Natural killer cell treated with Interleukin-12 subunit alpha and Interleukin-12 subunit beta and Interleukin-15 and Interleukin-18, amount 100 ng/mL, for 72 hours (primary cell): Measurements from ENCODE around the gene NUDT13. TPM values are rescaled to one million over a fixed set of nuclear protein-coding genes. Genes with fewer than 3 reads are reported as not detected.
"Not testable (repeated sequence)": the region's sequence is repeated elsewhere in the genome, so short reads cannot be mapped to it uniquely, and the experiment has no call there.

ENCODE experiments used
- ATAC-seq, 2 donors: fragments of 150-1000 bp; cut with Tn5 transposase in 1 of 2; sonication (Bioruptor Pico), chemical (Tn5 transposase) in 1 of 2; 2 replicates each; pipeline ENCODE4 v1.10.0; 2021
- DNase-seq: peaks from one replicate; pipeline ENCODE4 v3.0.0; 2022; ENCODE audit warnings: low spot score
- H3K27ac Mint-ChIP-seq, 2 donors: 1 replicate in 1 of 2; 2 replicates in 1 of 2; pipeline ENCODE4 v1.8.0; 2022; ENCODE audit warnings: mixed read lengths in 2 of 2, mild to moderate bottlenecking in 1 of 2, moderate library complexity in 1 of 2
- H3K27me3 Mint-ChIP-seq, 2 donors: 1 replicate in 1 of 2; 2 replicates in 1 of 2; pipeline ENCODE4 v1.8.0; 2022; ENCODE audit warnings: mixed read lengths in 2 of 2
- H3K36me3 Mint-ChIP-seq: one replicate; pipeline ENCODE4 v1.8.0; 2022; ENCODE audit warnings: mixed read lengths
- H3K4me1 Mint-ChIP-seq, 2 donors: 1 replicate in 1 of 2; 2 replicates in 1 of 2; pipeline ENCODE4 v1.8.0; 2022; ENCODE audit warnings: low read depth in 2 of 2, mixed read lengths in 2 of 2, mild to moderate bottlenecking in 1 of 2
- H3K4me3 Mint-ChIP-seq: one replicate; pipeline ENCODE4 v1.8.0; 2022; ENCODE audit warnings: mixed read lengths
- H3K9me3 Mint-ChIP-seq: 2 replicates; pipeline ENCODE4 v1.8.0; 2022; ENCODE audit warnings: mixed read lengths
- total RNA-seq, 2 donors: library from RNA; stranded (reverse); gene quantifications; one replicate each; pipeline ENCODE4 v1.2.3, GENCODE V29; 2022

Gene NUDT13
- total RNA-seq, 2 donors from 2014 or later, result 1.1 to 1.3 TPM

DNA sequence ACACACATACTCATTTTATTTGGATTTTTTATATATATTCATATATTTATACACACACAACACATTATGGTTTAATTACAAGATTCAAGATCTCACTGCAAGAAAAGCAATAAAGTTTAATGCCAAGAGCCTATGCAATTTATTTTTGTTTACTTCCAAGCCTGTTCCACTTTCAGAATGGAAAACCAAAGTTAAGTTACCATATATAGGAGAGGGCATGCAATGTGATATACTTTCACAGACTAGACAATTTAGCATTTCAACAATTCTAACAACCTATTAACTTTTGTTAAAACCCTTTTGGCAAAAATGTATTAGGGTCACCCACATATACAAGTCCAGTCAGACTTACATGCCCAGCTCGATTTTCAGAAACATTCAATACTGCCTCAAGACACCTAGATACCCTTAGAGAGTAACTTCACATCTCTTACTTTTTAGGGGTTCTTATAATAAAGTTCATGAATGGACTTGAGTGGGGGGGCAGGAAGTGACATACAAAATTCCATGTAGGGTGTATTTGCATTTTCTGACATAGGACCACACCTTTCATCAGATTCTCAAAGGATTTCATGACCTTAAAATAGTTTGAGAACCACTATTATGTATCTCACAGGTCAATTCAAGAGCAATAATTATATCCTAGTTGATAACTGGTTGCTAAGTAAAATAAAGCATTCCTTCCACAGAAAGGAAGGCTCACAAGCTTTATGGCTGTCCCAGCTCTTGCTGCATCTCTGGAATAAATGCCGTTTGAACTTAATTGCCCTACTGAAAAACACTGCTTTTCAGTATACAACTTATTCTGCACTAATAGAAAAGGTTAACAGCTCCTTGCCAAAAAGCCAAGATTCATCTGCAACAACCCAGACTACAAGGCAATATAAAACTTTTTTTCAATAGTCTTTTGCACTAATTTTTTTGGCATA is 16.1 kb upstream of the NUDT13 start:
- Mint-ChIP-seq H3K36me3 (no peaks in the 10 kb centered on the region), H3K4me1 (peaks cover 15 to 30% of the 10 kb centered on the region in 2 donors), H3K27me3 (no peaks in the 10 kb centered on the region), H3K27ac (peak overlapping the region in 1 of 2 donors; percentile 84), H3K9me3 (no peaks in the 10 kb centered on the region), H3K4me3 (peak overlapping the region; percentile 94)
- no peak for DNase-seq
- no peak for ATAC-seq

- peaks cover 15 to 30% of the 10 kb centered on the region in 2 donors for H3K4me1 Mint-ChIP-seq
- H3K9me3 Mint-ChIP-seq, result no peaks in the 10 kb centered on the region
- ATAC-seq (no peak), DNase-seq (no peak)
- H3K36me3 Mint-ChIP-seq, result no peaks in the 10 kb centered on the region
- H3K27me3 Mint-ChIP-seq, result no peaks in the 10 kb centered on the region
- H3K27ac Mint-ChIP-seq, result peak overlapping the region; percentile 84 to 97
- H3K4me3 Mint-ChIP-seq, result peak overlapping the region; percentile 94
These were observed 15.2 kb upstream of the NUDT13 start for GRCh38 chr10:73094986-73095480.

- ATAC-seq (no peak), DNase-seq (peak; percentile 66)
- no peaks in the 10 kb centered on the region for H3K36me3 Mint-ChIP-seq
- peaks cover 15 to 30% of the 10 kb centered on the region in 2 donors for H3K4me1 Mint-ChIP-seq
- H3K4me3 Mint-ChIP-seq, result peak overlapping the region; percentile 94
- no peaks in the 10 kb centered on the region for H3K27me3 Mint-ChIP-seq
- H3K9me3 Mint-ChIP-seq, result no peaks in the 10 kb centered on the region
- H3K27ac Mint-ChIP-seq, result peak overlapping the region; percentile 84 to 97
These were observed 14.7 kb upstream of the NUDT13 start for GRCh38 chr10:73095481-73096021.

GRCh38 chr10:73096041-73096448 is 14.2 kb upstream of the NUDT13 start:
- Mint-ChIP-seq H3K27me3 (no peaks in the 10 kb centered on the region), H3K9me3 (no peaks in the 10 kb centered on the region), H3K4me3 (peak overlapping the region; percentile 94)

GRCh38 chr10:73096449-73097304 is 13.6 kb upstream of the NUDT13 start, which contains the start of gene P4HA1:
Gene P4HA1 (minus strand): TSS chr10:73096866. CDS start chr10:73074883, 21,983 bp downstream.
- Mint-ChIP-seq H3K27ac (peak within 1 kb of the TSS; percentile 84 to 97), H3K27me3 (no peaks in the 10 kb centered on the region), H3K9me3 (no peaks in the 10 kb centered on the region), H3K4me3 (peak within 1 kb of the TSS; percentile 94), H3K36me3 (no peaks in the 10 kb centered on the region), H3K4me1 (peaks cover 15 to 30% of the 10 kb centered on the region in 2 donors)
- peak; percentile 100 for DNase-seq
- ATAC-seq, result peak; percentile 95 to 97

More at GRCh38 chr10:73096041-73096448, 14.2 kb upstream of the NUDT13 start:
- DNase-seq (peak; percentile 87), ATAC-seq (peak; percentile 63 to 64)
- H3K27ac Mint-ChIP-seq, result peak overlapping the region; percentile 84 to 97
- no peaks in the 10 kb centered on the region for H3K36me3 Mint-ChIP-seq
- peaks cover 15 to 30% of the 10 kb centered on the region in 2 donors for H3K4me1 Mint-ChIP-seq

GRCh38 chr10:73097305-73097670 is 13.0 kb upstream of the NUDT13 start:
- Mint-ChIP-seq H3K4me3 (peak overlapping the region; percentile 94), H3K4me1 (peaks cover 10 to 30% of the 10 kb centered on the region in 2 donors), H3K9me3 (no peaks in the 10 kb centered on the region), H3K27ac (peak overlapping the region; percentile 84 to 97), H3K27me3 (no peaks in the 10 kb centered on the region), H3K36me3 (no peaks in the 10 kb centered on the region)
- DNase-seq (no peak), ATAC-seq (no peak)

GRCh38 chr10:73099141-73099540 is 11.1 kb upstream of the NUDT13 start:
- no peak overlapping the region for H3K27ac Mint-ChIP-seq
- no peaks in the 10 kb centered on the region for H3K27me3 Mint-ChIP-seq
- no peaks in the 10 kb centered on the region for H3K9me3 Mint-ChIP-seq
- DNase-seq (no peak), ATAC-seq (no peak)
- peaks cover 10 to 26% of the 10 kb centered on the region in 2 donors for H3K4me1 Mint-ChIP-seq
- H3K4me3 Mint-ChIP-seq, result no peak overlapping the region
- no peaks in the 10 kb centered on the region for H3K36me3 Mint-ChIP-seq

- no peak for DNase-seq
- H3K4me3 Mint-ChIP-seq, result no peak overlapping the region
- no peak for ATAC-seq
- H3K9me3 Mint-ChIP-seq, result no peaks in the 10 kb centered on the region
- no peak overlapping the region for H3K27ac Mint-ChIP-seq
- no peaks in the 10 kb centered on the region for H3K27me3 Mint-ChIP-seq
- H3K36me3 Mint-ChIP-seq, result peaks cover 10% of the 10 kb centered on the region
- H3K4me1 Mint-ChIP-seq, result peaks cover 5 to 6% of the 10 kb centered on the region in 2 donors
These were observed 4.0 kb upstream of the NUDT13 start for GRCh38 chr10:73106301-73106700.

DNA sequence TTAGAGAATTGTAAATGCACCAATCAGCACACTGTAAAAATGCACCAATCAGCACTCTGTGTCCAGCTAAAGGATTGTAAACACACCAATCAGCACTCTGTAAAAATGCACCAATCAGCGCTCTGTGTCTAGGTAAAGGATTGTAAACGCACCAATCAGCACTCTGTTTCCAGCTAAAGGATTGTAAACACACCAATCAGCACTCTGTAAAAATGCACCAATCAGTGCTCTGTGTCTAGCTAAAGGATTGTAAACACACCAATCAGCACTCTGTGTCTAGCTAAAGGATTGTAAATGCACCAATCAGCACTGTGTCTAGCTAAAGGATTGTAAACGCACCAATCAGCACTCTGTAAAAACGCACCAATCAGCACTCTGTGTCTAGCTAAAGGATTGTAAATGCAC is 1.0 kb upstream of the NUDT13 start:
- not testable (repeated sequence) for H3K4me3 Mint-ChIP-seq, H3K27ac Mint-ChIP-seq, DNase-seq, H3K9me3 Mint-ChIP-seq, H3K4me1 Mint-ChIP-seq, H3K27me3 Mint-ChIP-seq, ATAC-seq
- H3K36me3 Mint-ChIP-seq, result peaks cover 10% of the 10 kb centered on the region

- H3K27ac Mint-ChIP-seq, H3K4me1 Mint-ChIP-seq, H3K4me3 Mint-ChIP-seq, H3K9me3 Mint-ChIP-seq, ATAC-seq, H3K27me3 Mint-ChIP-seq, DNase-seq: not testable (repeated sequence)
- peaks cover 10% of the 10 kb centered on the region for H3K36me3 Mint-ChIP-seq
These were observed 1.8 kb downstream of the NUDT13 start for GRCh38 chr10:73112032-73112431.

GRCh38 chr10:73113551-73113950 is 3.3 kb downstream of the NUDT13 start:
- Mint-ChIP-seq H3K9me3 (no peaks in the 10 kb centered on the region), H3K27ac (no peak overlapping the region), H3K27me3 (no peaks in the 10 kb centered on the region), H3K4me3 (no peak overlapping the region), H3K4me1 (peaks cover 6% of the 10 kb centered on the region in 2 donors), H3K36me3 (peaks cover 10% of the 10 kb centered on the region)
- no peak for ATAC-seq
- DNase-seq, result no peak

- H3K27me3 Mint-ChIP-seq, result no peaks in the 10 kb centered on the region
- H3K4me1 Mint-ChIP-seq, result peaks cover 0 to 2% of the 10 kb centered on the region in 2 donors
- no peak for ATAC-seq
- H3K27ac Mint-ChIP-seq, result no peak overlapping the region
- no peak overlapping the region for H3K4me3 Mint-ChIP-seq
- DNase-seq, result no peak
- no peaks in the 10 kb centered on the region for H3K9me3 Mint-ChIP-seq
- no peaks in the 10 kb centered on the region for H3K36me3 Mint-ChIP-seq
These were observed 5.8 kb downstream of the NUDT13 start for GRCh38 chr10:73116017-73116416.

DNA sequence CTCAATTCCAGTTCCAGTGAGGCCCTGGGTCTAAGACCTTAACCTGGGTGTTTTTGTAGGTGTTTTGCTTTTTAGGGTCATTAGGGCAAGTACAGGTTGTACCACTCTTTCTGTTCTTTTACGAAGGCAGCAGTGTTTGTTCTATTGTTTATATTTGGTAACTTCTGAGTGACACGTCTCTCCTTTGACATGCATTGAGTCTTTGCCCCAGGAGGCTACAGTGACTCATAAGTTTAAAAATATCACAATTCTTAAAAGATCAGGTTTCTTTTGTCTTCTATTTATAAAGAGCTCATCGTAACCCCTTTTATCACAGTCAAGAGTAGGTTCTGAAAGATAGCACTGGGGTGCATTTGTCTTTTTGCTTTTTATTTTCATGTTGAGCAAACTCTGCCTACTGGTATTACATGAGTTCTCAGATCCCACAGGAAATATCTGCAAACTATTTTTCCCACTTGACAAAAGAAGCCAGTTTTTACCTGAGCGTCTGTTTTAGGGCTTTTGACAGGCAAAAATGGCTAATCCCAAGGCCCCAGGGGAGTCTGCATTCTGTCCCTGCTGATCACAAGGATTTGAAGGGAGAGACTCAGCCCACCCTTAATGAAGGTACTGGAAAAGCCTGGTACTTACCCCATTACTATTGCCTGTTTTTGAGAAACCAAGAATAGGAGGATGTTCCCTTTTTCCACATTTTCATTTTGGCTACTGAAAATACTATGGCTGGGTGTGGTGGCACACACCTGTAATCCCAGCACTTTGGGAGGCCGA is 7.9 kb downstream of the NUDT13 start:
- H3K36me3 Mint-ChIP-seq, result no peaks in the 10 kb centered on the region
- H3K27me3 Mint-ChIP-seq, result no peaks in the 10 kb centered on the region
- no peaks in the 10 kb centered on the region for H3K4me1 Mint-ChIP-seq
- no peak for DNase-seq
- H3K9me3 Mint-ChIP-seq, result no peaks in the 10 kb centered on the region
- no peak overlapping the region for H3K4me3 Mint-ChIP-seq
- no peak overlapping the region for H3K27ac Mint-ChIP-seq
- ATAC-seq, result no peak
